H9 (cell line): ENCODE results near the gene FAM210B. TPM values are rescaled to one million over a fixed set of nuclear protein-coding genes. Genes with fewer than 3 reads are reported as not detected.

Experiments
- DNase-seq: peaks from one replicate; pipeline ENCODE4 v3.0.0-alpha.2; 2017
- H2AFZ ChIP-seq: one replicate; pipeline ENCODE4 v1.6.1; 2013; ENCODE audit warnings: mild to moderate bottlenecking, low read length, control low read depth, moderate library complexity
- H2AK5ac ChIP-seq: 2 replicates; pipeline ENCODE4 v1.6.1; 2013; ENCODE audit warnings: low read length, control low read depth, mixed read lengths; ENCODE audit not compliant: insufficient read length
- H2BK120ac ChIP-seq: one replicate; pipeline ENCODE4 v1.6.1; 2013; ENCODE audit warnings: low read depth, mild to moderate bottlenecking, low read length, control low read depth, inconsistent platforms; ENCODE audit not compliant: poor library complexity, severe bottlenecking
- H2BK12ac ChIP-seq: 2 replicates; pipeline ENCODE4 v1.6.1; 2013; ENCODE audit warnings: low read length, control low read depth, mixed read lengths, low read depth; ENCODE audit not compliant: insufficient read length
- H2BK15ac ChIP-seq: 2 replicates; pipeline ENCODE4 v1.6.1; 2013; ENCODE audit warnings: low read depth, low read length, control low read depth
- H2BK20ac ChIP-seq: one replicate; pipeline ENCODE4 v1.6.1; 2013; ENCODE audit warnings: low read depth, mild to moderate bottlenecking, low read length, control low read depth, inconsistent platforms; ENCODE audit not compliant: poor library complexity, severe bottlenecking
- H2BK5ac ChIP-seq: 2 replicates; pipeline ENCODE4 v1.6.1; 2013; ENCODE audit warnings: low read length, control low read depth, mixed read lengths; ENCODE audit not compliant: insufficient read length
- H3K14ac ChIP-seq: 2 replicates; pipeline ENCODE4 v1.6.1; 2013; ENCODE audit warnings: low read length, control low read depth; ENCODE audit not compliant: insufficient read depth
- H3K18ac ChIP-seq: 2 replicates; pipeline ENCODE4 v1.6.1; 2013; ENCODE audit warnings: low read depth, mild to moderate bottlenecking, mixed read lengths, low read length, control low read depth; ENCODE audit not compliant: insufficient read length
- H3K23ac ChIP-seq: 2 replicates; pipeline ENCODE4 v1.6.1; 2013; ENCODE audit warnings: low read length, control low read depth, mixed read lengths, low read depth; ENCODE audit not compliant: insufficient read length
- H3K23me2 ChIP-seq: 2 replicates; pipeline ENCODE4 v1.6.1; 2013; ENCODE audit warnings: low read depth, mild to moderate bottlenecking, mixed read lengths, low read length, control low read depth; ENCODE audit not compliant: insufficient read length, poor library complexity, severe bottlenecking
- H3K27ac ChIP-seq: 2 replicates; pipeline ENCODE4 v1.5.1; 2013; ENCODE audit warnings: low read length, control low read depth, mixed read lengths, low read depth; ENCODE audit not compliant: insufficient read length
- H3K27me3 ChIP-seq: 2 replicates; pipeline ENCODE4 v1.6.1; 2013; ENCODE audit warnings: low read length, control low read depth, inconsistent platforms; ENCODE audit not compliant: insufficient read depth
- H3K4ac ChIP-seq: 2 replicates; pipeline ENCODE4 v1.6.1; 2013; ENCODE audit warnings: low read depth, mild to moderate bottlenecking, control low read depth, inconsistent platforms, low read length, moderate library complexity
- H3K4me1 ChIP-seq: 2 replicates; pipeline ENCODE4 v1.6.1; 2013; ENCODE audit warnings: low read length, control low read depth, inconsistent platforms; ENCODE audit not compliant: insufficient read depth
- H3K4me2 ChIP-seq: 2 replicates; pipeline ENCODE4 v1.6.1; 2013; ENCODE audit warnings: low read length, control low read depth, mixed read lengths; ENCODE audit not compliant: insufficient read length, insufficient read depth
- H3K56ac ChIP-seq: 2 replicates; pipeline ENCODE4 v1.6.1; 2013; ENCODE audit warnings: low read depth, mild to moderate bottlenecking, mixed read lengths, low read length, control low read depth; ENCODE audit not compliant: insufficient read length
- H3K79me1 ChIP-seq: 2 replicates; pipeline ENCODE4 v1.6.1; 2013; ENCODE audit warnings: low read depth, mild to moderate bottlenecking, moderate library complexity, low read length, control low read depth, inconsistent platforms; ENCODE audit not compliant: insufficient read depth, poor library complexity, severe bottlenecking
- H3K79me2 ChIP-seq: 2 replicates; pipeline ENCODE4 v1.6.1; 2013; ENCODE audit warnings: low read length, control low read depth, inconsistent platforms; ENCODE audit not compliant: insufficient read depth
- H3K9ac ChIP-seq: 2 replicates; pipeline ENCODE4 v1.6.1; 2013; ENCODE audit warnings: low read length, control low read depth, mixed read lengths; ENCODE audit not compliant: insufficient read length; ENCODE audit errors: extremely low read depth
- H3K9me3 ChIP-seq: one replicate; pipeline ENCODE4 v1.6.1; 2013; ENCODE audit warnings: low read depth, low read length, inconsistent platforms; ENCODE audit not compliant: control insufficient read depth
- H3T11ph ChIP-seq: one replicate; pipeline ENCODE4 v1.6.1; 2013; ENCODE audit warnings: mild to moderate bottlenecking, low read length, control low read depth, inconsistent platforms
- H4K20me1 ChIP-seq: one replicate; pipeline ENCODE4 v1.6.1; 2013; ENCODE audit not compliant: control insufficient read depth, insufficient read length, insufficient read depth
- H4K5ac ChIP-seq: 2 replicates; pipeline ENCODE4 v1.6.1; 2013; ENCODE audit warnings: low read depth, mild to moderate bottlenecking, mixed read lengths, low read length, control low read depth; ENCODE audit not compliant: insufficient read length
- H4K8ac ChIP-seq: replicated peaks from 2 replicates; pipeline ENCODE4 v1.6.1; 2013; ENCODE audit warnings: low read length, control low read depth, mixed read lengths, low read depth; ENCODE audit not compliant: insufficient read length
- H4K91ac ChIP-seq: 2 replicates; pipeline ENCODE4 v1.6.1; 2013; ENCODE audit warnings: low read depth, mild to moderate bottlenecking, moderate library complexity, mixed read lengths, low read length, control low read depth; ENCODE audit not compliant: insufficient read length
- H3K27ac Mint-ChIP-seq, 3 experiments: 2 replicates in 2 of 3; 3 replicates in 1 of 3; pipeline ENCODE4 v1.8.0; 2020 to 2021; ENCODE audit warnings: mixed read lengths in 3 of 3, mild to moderate bottlenecking in 1 of 3, moderate library complexity in 1 of 3
- H3K27me3 Mint-ChIP-seq: 2 replicates; pipeline ENCODE4 v1.8.0; 2021; ENCODE audit warnings: low read depth, mild to moderate bottlenecking, moderate library complexity, mixed read lengths
- H3K36me3 Mint-ChIP-seq, 3 experiments: 2 replicates in 2 of 3; 3 replicates in 1 of 3; pipeline ENCODE4 v1.8.0; 2020 to 2021; ENCODE audit warnings: low read depth in 3 of 3, mixed read lengths in 3 of 3; ENCODE audit not compliant: insufficient read depth in 1 of 3
- H3K4me1 Mint-ChIP-seq, 2 experiments: 2 replicates each; pipeline ENCODE4 v1.8.0; 2020; ENCODE audit warnings: mixed read lengths in 2 of 2
- H3K4me3 Mint-ChIP-seq, 2 experiments: 2 replicates in 1 of 2; 3 replicates in 1 of 2; pipeline ENCODE4 v1.8.0; 2020 to 2021; ENCODE audit warnings: mild to moderate bottlenecking in 2 of 2, mixed read lengths in 2 of 2, moderate library complexity in 1 of 2
- H3K9me3 Mint-ChIP-seq, 2 experiments: 2 replicates in 1 of 2; 3 replicates in 1 of 2; pipeline ENCODE4 v1.8.0; 2020; ENCODE audit warnings: mild to moderate bottlenecking in 2 of 2, mixed read lengths in 2 of 2, moderate library complexity in 1 of 2
- CTCF ChIP-seq: fragments of 200-600 bp; sonication (generic); conservative IDR thresholded peaks from 3 replicates; pipeline ENCODE4 v1.8.0; 2021; ENCODE audit warnings: antibody characterized with exemption, mild to moderate bottlenecking
- WGBS: extraction: QIAGEN DNeasy Blood & Tissue Kit; methylation state at CpG from one replicate; pipeline ENCODE4 v1.1.7; 2013; ENCODE audit warnings: missing lambda C conversion rate, low lambda C conversion rate, mixed read lengths; ENCODE audit not compliant: insufficient read length; ENCODE audit errors: extremely low coverage; 5-methylcytosine and 5-hydroxymethylcytosine counted together
- total RNA-seq: library from RNA; stranded (reverse); gene quantifications from 2 replicates; pipeline ENCODE4 v1.2.1, GENCODE V29; 2021

The FAM210B gene
- total RNA-seq, 1 experiment from 2014 or later: 24.2 TPM

GRCh38 chr20:56395166-56395565 lies 36.4 kb downstream of the FAM210B start:
- H3K27ac Mint-ChIP-seq: no peak overlapping the region; a peak in 1 of 7 replicates
- H3T11ph ChIP-seq: no peak overlapping the region
- H2BK5ac ChIP-seq: no peak overlapping the region
- H3K27ac ChIP-seq: no peak overlapping the region
- DNase-seq: no peak
- no peak overlapping the region for H3K23ac ChIP-seq
- no peak overlapping the region for H4K8ac ChIP-seq
- H2AK5ac ChIP-seq: no peak overlapping the region
- H2BK120ac ChIP-seq: no peak overlapping the region
- H4K20me1 ChIP-seq: no peaks in the 10 kb centered on the region
- H3K4me1 Mint-ChIP-seq: peaks cover 14 to 17% of the 10 kb centered on the region in 2 experiments
- WGBS: no CpG with 5 or more reads among the region's 4 CpGs
- H4K91ac ChIP-seq: no peak overlapping the region
- no peaks in the 10 kb centered on the region for H3K9me3 Mint-ChIP-seq
- H3K9ac ChIP-seq: no peak overlapping the region
- no peaks in the 10 kb centered on the region for H3K4me1 ChIP-seq
- H4K5ac ChIP-seq: no peak overlapping the region
- no peak overlapping the region for H2BK15ac ChIP-seq
- H3K27me3 ChIP-seq: no peaks in the 10 kb centered on the region
- no peak for TF ChIP-seq CTCF
- peaks cover 6% of the 10 kb centered on the region for H3K23me2 ChIP-seq
- H2BK12ac ChIP-seq: no peak overlapping the region
- no peak overlapping the region for H3K14ac ChIP-seq
- H3K56ac ChIP-seq: no peak overlapping the region
- no peak overlapping the region for H3K18ac ChIP-seq
- H3K9me3 ChIP-seq: no peaks in the 10 kb centered on the region
- peaks cover 20% of the 10 kb centered on the region; the same call in 1 of the 2 replicates for H3K79me2 ChIP-seq
- no peaks in the 10 kb centered on the region for H3K27me3 Mint-ChIP-seq
- H3K36me3 Mint-ChIP-seq: peaks cover 39 to 62% (median 52%) of the 10 kb centered on the region in 3 experiments; a peak in 6 of 7 replicates
- peaks cover 8% of the 10 kb centered on the region for H3K79me1 ChIP-seq
- no peak overlapping the region for H2AFZ ChIP-seq
- no peak overlapping the region for H3K4ac ChIP-seq
- H3K4me3 Mint-ChIP-seq: no peak overlapping the region; a peak in 1 of 5 replicates
- no peak overlapping the region for H3K4me2 ChIP-seq
- no peak overlapping the region for H2BK20ac ChIP-seq
